ENCODE data around the gene STKLD1.

The STKLD1 gene

GRCh38 chr9:133346021-133346785 is 30.0 kb upstream of the STKLD1 start:
- no peak for DNase-seq

- no peak for DNase-seq
Observed at GRCh38 chr9:133347515-133347984, 28.6 kb upstream of the STKLD1 start.

- peak; percentile 51 for DNase-seq
Observed at GRCh38 chr9:133347985-133348717, 28.0 kb upstream of the STKLD1 start, which contains the start of the genes MED22 and RPL7A. MED22 (minus strand) TSS chr9:133348131; CDS start chr9:133346662, 1,469 bp downstream. RPL7A (plus strand) TSS chr9:133348218; CDS start chr9:133348244, 26 bp downstream.

DNA sequence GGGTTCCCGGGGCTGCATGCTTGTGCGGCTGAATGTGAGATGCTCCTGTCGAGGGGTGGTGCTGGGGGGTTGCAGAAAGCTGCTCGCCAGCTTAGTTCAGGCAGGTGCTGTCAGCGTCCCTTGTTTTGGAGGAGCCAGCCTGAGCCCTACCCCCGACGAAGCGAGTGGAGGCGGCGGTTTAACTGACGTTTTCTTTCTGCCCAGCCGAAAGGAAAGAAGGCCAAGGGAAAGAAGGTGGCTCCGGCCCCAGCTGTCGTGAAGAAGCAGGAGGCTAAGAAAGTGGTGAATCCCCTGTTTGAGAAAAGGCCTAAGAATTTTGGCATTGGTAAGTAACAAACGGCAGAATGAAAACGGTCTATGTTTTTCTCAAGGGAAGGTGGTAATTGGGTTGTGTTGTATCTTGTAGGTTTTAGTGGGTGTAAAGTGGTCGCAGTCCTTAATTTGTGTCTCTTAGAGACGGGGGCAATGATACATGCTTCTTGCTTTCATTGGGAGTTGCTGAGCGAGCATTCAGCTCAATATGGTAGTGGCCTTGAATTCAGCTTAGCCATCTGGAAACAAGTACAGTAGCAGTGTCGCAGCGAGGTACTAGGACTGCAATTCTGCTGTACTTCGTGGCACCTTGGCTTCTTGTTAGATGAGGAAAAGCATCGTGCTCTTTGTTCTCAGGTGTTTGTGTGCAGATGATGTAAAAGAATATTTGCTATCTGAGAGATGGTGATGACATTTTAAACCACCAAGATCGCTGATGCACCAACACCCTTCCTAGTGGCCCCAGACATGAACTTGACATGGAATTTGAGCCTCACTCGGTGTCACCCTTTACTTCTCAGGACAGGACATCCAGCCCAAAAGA is 27.2 kb upstream of the STKLD1 start:
- DNase-seq = no peak

DNA sequence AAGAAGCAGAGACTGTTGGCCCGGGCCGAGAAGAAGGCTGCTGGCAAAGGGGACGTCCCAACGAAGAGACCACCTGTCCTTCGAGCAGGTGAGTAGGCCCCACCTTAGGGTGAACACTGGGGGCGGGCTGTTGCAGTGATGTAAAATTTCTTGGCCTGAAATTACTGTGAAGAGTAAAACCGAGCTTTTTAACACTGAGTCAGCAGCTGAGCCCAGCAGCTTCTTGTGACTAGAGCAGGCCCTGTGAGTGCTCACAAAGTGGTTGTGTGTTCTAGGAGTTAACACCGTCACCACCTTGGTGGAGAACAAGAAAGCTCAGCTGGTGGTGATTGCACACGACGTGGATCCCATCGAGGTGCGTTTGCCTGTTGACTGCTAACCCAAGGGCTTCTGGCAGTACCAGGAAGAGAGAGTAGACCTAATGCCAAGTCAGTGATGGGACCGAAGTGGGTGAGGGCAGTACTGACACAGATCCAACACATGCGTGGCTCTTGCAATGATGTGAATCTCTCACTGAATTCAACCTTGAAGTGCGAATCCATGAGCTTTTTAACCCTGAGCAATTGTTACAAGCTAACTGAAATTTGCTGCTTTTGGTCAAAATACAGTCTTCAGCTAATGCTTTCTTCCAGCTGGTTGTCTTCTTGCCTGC is 26.1 kb upstream of the STKLD1 start:
- no peak for DNase-seq

DNA sequence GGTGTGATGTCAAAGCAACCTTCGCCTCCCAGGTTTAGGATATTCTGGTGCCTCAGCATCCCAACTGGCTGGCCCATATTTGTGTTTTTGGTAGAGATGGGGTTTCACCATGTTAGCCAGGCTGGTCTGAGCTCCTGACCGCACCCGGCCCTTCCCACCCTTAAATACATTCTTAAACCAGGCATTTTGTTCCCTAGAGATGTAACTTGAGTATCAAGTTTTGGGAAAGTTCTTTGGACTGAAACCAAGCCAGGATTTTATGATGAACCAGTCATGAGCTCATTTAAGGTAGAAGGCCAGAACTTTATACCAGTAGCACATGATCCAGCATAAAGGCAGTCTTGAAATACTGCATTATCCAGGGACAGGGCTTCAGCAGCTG is 24.6 kb upstream of the STKLD1 start:
- DNase-seq = no peak

DNA sequence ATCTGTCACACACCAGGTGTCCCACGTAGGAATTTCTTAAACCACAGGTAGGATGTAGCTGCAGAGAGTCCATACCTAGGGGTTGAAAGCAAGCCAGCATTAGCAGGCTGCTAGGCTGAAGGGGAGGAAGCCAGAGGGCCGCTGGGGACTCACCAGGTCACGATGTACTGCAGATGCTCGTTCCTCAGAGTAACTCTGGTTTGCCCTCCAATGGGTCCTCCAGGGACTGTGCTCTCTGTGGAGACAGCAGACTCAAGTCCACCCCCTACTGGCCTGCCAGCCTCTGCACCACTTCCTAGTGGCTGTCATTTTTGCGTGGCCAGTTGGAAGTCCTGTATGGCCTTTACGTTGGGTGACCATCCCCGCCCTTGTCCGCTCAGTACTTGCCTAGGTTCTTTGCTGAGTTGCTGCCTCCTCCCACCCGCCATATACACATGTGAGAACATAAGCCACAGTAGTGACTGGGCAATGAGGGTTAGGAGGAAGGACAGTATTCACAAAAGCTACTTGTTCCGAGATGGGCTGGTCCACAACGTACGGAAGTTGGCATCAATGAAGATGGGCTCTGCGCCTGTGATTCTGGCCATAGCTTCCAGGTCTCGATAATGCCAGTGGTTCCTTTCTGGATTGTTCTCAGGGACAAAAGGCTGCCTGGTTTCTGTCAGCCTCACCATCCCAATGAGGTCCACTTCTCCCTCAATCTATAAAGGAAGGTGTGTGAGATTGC is 24.1 kb upstream of the STKLD1 start:
- no peak for DNase-seq

DNA sequence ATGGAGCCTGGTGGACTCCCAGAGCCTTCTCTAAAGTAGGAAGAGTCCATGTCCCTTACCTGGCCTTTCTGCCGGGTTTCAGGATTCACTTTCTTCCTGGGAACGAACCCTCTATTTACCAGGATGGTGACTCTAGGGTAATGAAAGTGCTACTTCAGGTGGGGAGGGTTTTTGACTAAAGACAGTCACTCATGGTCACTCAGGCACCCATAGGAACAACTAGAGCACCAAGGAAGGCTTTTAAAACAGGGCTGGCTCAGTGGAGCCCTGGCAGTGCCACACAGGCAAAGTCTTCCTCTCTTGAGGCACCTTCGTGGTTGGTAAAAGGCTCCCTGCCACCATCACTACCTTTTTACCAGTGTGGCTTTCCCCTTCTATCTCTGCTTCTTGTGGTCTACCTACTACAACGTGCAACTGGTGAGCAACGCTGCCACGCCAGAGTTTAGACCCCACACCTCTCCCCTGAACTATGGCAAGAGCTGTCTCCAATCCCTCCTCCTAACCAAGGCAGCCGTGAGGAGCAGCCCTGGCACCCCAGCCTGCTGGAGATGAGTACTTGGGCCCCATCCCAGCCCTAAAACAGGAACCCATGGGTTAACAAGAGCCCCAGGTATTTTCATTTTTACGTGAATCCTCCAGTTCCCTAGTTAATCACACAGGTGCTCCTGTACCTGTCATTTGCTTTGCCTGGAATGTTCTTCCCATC is 23.4 kb upstream of the STKLD1 start:
- no peak for DNase-seq

DNA sequence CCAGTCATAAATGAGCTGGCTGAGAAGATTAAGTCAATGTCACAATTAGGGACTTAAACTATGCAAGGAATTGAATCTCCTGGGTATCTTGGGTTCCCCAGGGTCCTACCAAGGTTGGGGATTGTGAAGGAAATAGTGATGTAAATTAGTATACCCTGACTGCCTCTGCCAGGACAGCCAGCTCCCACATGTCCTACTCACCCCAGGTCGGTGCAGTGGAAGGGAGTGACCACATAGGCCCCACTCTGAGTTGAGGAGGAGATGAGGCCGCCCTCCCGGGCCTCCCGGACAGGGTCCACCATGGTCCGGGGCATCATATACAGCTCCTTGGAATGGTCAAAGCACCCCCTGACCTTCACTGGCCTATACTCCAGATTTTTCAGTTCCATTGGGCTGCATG is 22.6 kb upstream of the STKLD1 start:
- no peak for DNase-seq

DNA sequence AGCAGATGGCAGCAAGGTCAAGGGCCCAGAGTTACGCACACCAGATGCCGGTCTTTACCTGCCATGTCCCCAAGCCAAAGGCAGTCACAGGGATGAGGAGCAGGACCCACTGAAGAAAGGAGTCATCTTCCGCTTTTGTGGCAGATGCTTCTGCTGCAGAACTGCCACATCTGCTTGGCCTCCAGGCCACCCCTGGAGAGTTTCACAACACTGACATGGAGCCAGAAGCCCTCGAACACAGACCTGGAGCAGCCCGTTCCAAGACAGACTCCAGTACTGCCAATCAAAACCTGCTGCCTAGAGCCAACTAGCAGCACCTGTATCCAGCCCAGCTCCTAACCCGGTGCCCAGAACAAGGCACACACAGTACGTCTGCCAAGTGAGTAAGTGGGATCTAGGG is 21.4 kb upstream of the STKLD1 start:
- no peak for DNase-seq

GRCh38 chr9:133355881-133356357 is 20.2 kb upstream of the STKLD1 start:
- no peak for DNase-seq

GRCh38 chr9:133356391-133357091 is 19.6 kb upstream of the STKLD1 start, which contains the start of the genes SURF1 and SURF2:
SURF1 (minus strand) TSS chr9:133356487; CDS start chr9:133356453, 34 bp downstream.
SURF2 (plus strand) TSS chr9:133356550; CDS start chr9:133356593, 43 bp downstream.
- peak; percentile 83 for DNase-seq

GRCh38 chr9:133357656-133358055 is 18.5 kb upstream of the STKLD1 start:
- DNase-seq = no peak

DNA sequence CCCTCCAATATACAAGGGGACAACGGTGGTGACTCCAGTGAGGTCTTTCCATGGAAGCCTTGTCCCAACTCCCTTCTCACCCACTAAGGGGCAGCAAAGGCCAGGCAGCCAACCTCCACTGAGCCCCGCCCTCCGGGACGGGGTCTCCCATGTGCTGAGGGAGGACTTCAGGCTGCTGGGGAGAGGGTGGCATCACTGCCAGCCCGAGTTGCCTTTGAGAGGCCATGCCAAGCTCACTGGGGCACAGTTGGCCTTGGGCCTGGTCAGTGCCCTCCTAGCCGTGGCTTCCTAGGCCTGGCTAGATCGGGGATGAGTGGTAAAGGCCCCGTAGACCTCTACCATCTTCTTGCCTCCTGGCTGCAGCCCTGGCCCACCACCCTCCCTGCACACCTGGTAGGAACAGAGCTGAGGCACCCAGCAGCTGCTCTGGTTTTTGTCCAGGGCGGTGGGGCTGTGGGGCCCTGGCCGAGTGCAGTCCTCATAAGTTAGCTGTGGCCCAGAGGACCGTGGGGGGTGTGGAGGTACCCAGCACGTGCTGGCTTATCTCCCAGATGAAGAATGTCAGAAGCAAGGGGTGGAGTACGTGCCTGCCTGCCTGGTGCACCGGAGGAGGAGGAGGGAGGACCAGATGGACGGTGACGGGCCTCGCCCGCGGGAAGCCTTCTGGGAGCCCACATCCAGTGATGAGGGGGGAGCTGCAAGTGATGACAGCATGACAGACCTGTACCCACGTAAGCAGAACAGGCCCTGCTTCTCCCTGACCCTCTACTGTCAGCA is 16.6 kb upstream of the STKLD1 start:
- no peak for DNase-seq

DNA sequence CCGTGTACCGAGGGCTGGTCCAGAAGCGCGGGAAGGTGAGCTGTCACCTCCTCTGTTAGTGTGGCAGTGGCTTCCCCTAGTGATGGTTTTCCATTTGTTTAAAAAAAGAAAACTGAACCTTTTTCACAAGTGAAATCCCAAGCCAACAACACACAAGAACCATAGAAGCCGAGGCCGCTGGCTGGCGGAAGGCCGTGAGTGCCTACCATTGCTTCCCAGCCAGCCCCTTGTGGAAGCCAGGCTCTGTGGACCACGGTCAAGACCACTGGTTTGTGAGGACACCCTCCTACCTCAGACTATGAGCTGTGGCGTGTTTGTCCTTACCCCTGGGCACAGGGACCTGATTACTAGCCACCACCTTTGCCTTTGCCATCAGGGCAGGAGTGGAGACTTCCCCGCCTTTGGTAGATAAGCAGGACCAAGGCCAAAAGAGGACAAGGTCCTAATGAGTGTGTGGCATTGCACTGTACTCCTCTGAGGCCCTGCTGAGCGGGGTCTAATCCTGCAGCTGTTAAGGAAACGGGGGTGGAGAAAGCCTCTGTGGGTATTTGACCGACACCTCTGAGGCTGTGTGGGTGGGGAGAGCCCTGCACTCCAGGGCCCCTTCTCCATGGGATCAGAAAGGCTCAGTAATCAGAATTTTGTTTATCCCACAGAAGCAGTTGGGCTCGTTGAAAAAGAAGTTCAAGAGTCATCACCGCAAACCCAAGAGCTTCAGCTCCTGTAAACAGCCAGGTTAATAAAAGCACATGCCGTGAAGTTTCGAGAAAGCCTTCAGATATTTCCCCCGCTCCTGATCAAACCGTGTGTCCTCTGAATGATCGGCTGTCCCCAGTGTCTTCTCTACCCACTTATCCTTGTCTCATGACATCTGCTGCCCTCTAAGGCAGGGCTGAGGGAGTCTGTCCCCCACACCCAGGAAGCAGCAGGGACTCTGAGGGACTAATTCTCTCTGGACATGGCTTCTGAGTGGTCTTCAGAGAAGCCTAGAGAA is 15.5 kb upstream of the STKLD1 start:
- DNase-seq = no peak

DNA sequence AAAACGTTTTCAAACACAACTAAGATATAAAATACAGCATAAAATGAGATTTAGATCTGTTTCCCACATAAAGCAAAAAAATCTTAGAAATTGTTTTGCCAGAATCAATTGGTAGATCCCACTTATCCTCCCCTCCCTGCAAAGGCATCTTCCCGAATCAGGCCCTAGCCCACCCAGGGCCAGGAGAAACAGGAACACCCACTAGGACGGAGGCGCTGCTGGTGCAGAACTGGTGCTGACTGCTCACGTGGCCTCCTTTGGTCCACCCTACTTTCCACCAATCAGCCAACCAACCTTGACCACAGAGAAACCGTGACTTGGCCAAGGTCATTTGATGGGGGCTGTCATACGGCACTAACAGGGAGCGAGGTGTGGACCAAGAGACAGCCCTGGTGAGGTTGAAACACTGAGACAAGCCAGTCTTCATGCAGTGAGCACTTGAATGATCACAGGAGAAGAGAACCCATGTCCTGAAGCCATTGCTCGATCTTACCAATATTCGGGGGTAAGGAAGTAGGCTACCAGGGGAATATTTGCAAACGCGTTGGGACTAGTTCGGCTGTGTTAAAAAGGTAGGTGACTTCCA is 14.6 kb upstream of the STKLD1 start:
- no peak for DNase-seq

DNA sequence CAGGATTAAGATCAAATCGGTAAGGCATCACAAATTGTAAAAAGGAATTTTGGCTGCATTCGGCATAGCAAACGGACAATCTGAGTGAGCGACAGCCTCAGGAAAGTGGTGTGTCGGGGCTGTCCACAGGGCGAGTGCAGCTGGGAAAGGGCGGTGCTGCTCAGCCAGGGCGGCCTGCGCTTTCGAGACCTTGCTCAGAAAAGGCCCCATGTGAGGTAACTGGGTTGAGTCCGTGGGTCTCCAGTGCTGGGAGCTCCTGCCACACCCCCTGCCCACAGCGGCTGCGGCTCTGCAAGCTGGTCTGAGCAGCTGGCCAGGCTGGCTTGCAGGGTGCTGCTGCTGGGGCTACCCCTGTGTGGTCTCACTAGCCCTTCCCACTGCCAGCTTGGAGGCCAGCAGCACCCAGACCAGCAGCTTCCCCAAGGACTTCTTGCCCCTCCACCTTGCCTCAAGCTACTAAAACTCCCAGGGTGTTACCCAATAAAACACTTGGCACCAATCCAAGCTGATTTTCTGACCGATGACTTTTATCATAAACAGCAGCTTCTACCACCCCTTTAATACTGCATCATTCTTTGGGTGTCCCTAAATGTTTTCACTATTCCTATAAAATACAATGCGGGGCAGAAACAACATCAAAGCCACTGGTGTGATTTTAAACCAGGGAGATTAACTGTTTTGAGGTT is 13.7 kb upstream of the STKLD1 start:
- DNase-seq = no peak

All from activated gamma-delta T cell (primary cell).